ENCODE data around the gene SMIM36. TPM values are rescaled to one million over a fixed set of nuclear protein-coding genes. Genes with fewer than 3 reads are reported as not detected.
A peak's percentile ranks its signal among the peaks of the same experiment; 100 is the strongest.
"Not testable (repeated sequence)": the region's sequence is repeated elsewhere in the genome, so short reads cannot be mapped to it uniquely, and the experiment has no call there.

The SMIM36 gene
- total RNA-seq, 1 donor from 2014 or later = not detected

DNA sequence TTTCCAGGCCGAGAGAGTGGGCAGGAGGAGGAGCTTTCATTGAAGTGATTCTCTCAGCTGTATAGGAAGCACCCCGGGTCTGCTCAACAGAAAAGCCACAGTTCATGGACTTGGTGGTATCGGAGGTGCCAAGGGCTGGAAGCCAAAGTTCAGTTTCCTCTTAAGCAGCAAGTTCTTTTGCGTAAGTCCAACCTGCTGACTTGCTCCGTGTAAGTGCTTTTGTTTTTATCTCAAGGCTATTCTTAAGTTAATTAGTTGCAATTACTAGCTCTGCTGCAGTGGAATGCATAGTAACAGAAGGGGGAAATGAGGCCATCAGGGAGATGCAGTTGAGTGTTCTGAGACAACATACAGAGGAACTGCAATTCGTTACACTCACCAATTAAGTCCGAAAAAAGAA lies 44.6 kb downstream of the SMIM36 start:
- Mint-ChIP-seq H3K27me3 (ENCODE audit: low read depth) (no peaks in the 10 kb centered on the region), H3K4me3 (no peak overlapping the region), H3K36me3 (peaks cover 2% of the 10 kb centered on the region), H3K4me1 (peaks cover 17% of the 10 kb centered on the region), H3K9me3 (peaks cover 6% of the 10 kb centered on the region), H3K27ac (no peak overlapping the region)
- TF ChIP-seq, protein P1, sequence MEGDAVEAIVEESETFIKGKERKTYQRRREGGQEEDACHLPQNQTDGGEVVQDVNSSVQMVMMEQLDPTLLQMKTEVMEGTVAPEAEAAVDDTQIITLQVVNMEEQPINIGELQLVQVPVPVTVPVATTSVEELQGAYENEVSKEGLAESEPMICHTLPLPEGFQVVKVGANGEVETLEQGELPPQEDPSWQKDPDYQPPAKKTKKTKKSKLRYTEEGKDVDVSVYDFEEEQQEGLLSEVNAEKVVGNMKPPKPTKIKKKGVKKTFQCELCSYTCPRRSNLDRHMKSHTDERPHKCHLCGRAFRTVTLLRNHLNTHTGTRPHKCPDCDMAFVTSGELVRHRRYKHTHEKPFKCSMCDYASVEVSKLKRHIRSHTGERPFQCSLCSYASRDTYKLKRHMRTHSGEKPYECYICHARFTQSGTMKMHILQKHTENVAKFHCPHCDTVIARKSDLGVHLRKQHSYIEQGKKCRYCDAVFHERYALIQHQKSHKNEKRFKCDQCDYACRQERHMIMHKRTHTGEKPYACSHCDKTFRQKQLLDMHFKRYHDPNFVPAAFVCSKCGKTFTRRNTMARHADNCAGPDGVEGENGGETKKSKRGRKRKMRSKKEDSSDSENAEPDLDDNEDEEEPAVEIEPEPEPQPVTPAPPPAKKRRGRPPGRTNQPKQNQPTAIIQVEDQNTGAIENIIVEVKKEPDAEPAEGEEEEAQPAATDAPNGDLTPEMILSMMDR (IDR thresholded peaks at IDR 0.05; ENCODE audit: unreplicated experiment) = no peak
- DNase-seq (ENCODE audit: low spot score in 2 of 2, unreplicated experiment in 2 of 2) = no peak

DNA sequence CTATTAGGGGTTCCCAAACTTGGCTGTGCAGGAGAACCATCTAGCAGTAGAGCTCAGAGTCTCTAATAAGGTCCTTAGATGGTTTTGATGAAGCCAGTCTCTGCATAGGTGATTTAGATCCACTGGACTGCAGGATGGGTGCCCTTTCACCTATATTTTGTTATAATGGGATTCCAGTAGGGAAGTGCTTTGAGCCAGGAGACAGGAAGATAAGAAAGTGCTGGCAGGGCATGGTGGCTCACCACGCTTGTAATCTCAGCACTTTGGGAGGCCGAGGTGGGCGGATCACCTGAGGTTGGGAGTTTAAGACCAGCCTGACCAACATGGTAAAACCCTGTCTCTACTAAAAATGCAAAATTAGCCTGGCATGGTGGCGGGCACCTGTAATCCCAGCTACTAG lies 45.5 kb downstream of the SMIM36 start:
- not testable (repeated sequence) for H3K4me3 Mint-ChIP-seq; H3K36me3 Mint-ChIP-seq; H3K27me3 Mint-ChIP-seq (ENCODE audit: low read depth); H3K27ac Mint-ChIP-seq; H3K9me3 Mint-ChIP-seq; DNase-seq (ENCODE audit: low spot score in 2 of 2, unreplicated experiment in 2 of 2)
- H3K4me1 Mint-ChIP-seq = peaks cover 21% of the 10 kb centered on the region

DNA sequence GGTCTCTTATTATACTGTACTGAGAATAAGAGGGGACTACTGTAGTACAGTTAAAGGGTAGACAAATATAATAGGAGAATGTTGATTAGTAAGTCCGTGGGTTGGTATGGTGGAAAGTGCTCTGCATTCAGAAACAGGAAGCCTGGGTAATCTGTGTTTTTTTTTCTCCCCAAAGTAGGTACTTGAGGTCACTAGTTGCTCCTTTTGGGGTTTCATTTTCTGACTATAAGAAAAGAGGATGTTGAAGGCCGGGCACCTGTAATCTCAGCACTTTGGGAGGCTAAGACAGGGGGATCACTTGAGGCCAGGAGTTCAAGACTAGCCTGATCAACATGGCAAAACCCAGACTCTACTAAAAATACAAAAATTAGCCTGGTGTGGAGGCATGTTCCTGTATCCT lies 47.7 kb downstream of the SMIM36 start:
- Mint-ChIP-seq H3K4me1 (peaks cover 21% of the 10 kb centered on the region), H3K9me3 (peaks cover 6% of the 10 kb centered on the region), H3K36me3 (peaks cover under 1% of the 10 kb centered on the region), H3K4me3 (no peak overlapping the region), H3K27me3 (ENCODE audit: low read depth) (no peaks in the 10 kb centered on the region), H3K27ac (peak overlapping the region; percentile 71)
- DNase-seq (ENCODE audit: low spot score in 2 of 2, unreplicated experiment in 2 of 2) = no peak
- TF ChIP-seq, protein P1 (IDR thresholded peaks at IDR 0.05; ENCODE audit: unreplicated experiment) = no peak

DNA sequence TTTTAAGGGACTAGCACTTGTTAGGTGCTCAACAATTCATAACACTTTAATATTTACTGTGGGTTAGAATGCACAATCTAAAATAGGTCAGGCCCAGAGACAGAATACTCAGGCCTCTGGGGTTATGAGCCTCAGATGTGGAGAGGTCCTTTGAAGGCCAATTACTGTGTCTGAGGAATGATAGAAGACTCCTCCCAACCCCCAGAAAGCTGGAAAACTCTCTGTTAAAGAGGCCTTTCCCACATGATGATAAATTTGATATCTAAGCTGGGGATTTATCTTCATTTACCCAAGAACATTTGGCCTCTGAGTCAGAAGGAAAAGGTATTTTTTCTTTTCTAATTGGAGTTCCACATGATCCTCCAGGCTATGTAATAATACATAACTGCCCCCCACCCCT lies 48.5 kb downstream of the SMIM36 start:
- no peaks in the 10 kb centered on the region for H3K27me3 Mint-ChIP-seq (ENCODE audit: low read depth)
- no peaks in the 10 kb centered on the region for H3K9me3 Mint-ChIP-seq
- no peaks in the 10 kb centered on the region for H3K36me3 Mint-ChIP-seq
- H3K27ac Mint-ChIP-seq = peak overlapping the region; percentile 78
- H3K4me1 Mint-ChIP-seq = peaks cover 24% of the 10 kb centered on the region
- TF ChIP-seq, protein P1 (IDR thresholded peaks at IDR 0.05; ENCODE audit: unreplicated experiment) = no peak
- DNase-seq (ENCODE audit: low spot score in 2 of 2, unreplicated experiment in 2 of 2) = no peak
- no peak overlapping the region for H3K4me3 Mint-ChIP-seq

DNA sequence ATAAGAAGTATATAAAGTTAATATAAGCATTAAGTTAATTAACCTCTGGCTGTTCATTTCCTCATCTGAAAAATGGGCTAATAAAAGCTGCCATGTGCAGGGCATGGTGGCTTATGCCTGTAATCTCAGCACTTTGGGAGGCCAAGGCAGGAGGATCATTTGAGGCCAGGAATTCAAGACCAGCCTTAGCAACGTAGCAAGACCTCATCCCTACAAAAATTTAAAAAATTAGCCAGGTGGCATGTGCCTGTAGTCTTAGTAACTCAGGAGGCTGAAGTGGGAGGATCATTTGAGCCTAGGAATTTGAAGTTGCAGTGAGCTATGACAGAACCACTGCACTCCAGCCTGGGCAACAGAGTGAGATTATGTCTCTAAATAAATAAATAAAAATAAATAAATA lies 49.0 kb downstream of the SMIM36 start:
- H3K9me3 Mint-ChIP-seq = no peaks in the 10 kb centered on the region

DNA sequence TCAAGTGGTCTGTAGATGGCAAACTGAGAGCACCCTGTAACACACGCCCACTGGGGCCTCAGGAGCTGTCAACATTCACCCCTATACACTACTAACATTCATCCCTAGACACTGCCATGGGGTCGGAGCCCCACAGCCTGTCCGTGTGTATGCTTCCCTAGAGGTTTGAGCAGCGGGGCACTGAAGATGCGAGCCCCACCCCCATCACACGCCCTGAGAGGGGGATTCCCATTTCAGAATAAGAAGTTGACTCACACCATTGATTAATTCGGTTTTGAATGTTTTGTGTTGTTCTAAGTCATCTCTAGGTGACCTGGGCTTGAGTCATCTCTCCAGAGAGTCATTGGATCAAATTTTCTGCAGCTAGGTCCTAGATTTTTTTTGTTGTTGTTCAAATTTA lies 52.3 kb downstream of the SMIM36 start:
- TF ChIP-seq, protein P1 (IDR thresholded peaks at IDR 0.05; ENCODE audit: unreplicated experiment) = no peak
- H3K27ac Mint-ChIP-seq = no peak overlapping the region
- H3K4me1 Mint-ChIP-seq = peaks cover 36% of the 10 kb centered on the region
- no peaks in the 10 kb centered on the region for H3K36me3 Mint-ChIP-seq
- no peak for DNase-seq (ENCODE audit: low spot score in 2 of 2, unreplicated experiment in 2 of 2)
- no peaks in the 10 kb centered on the region for H3K27me3 Mint-ChIP-seq (ENCODE audit: low read depth)
- H3K4me3 Mint-ChIP-seq = no peak overlapping the region
- no peaks in the 10 kb centered on the region for H3K9me3 Mint-ChIP-seq

More for the DNA sequence above, 49.0 kb downstream of the SMIM36 start:
- H3K36me3 Mint-ChIP-seq = no peaks in the 10 kb centered on the region
- TF ChIP-seq, protein P1 (IDR thresholded peaks at IDR 0.05; ENCODE audit: unreplicated experiment) = no peak
- peak overlapping the region; percentile 23 for H3K27ac Mint-ChIP-seq
- no peaks in the 10 kb centered on the region for H3K27me3 Mint-ChIP-seq (ENCODE audit: low read depth)
- no peak for DNase-seq (ENCODE audit: low spot score in 2 of 2, unreplicated experiment in 2 of 2)
- H3K4me1 Mint-ChIP-seq = peaks cover 25% of the 10 kb centered on the region
- H3K4me3 Mint-ChIP-seq = no peak overlapping the region
